ENCODE measurements around the gene PRCC. TPM values are rescaled to one million over a fixed set of nuclear protein-coding genes. Genes with fewer than 3 reads are reported as not detected.

The PRCC gene
- total and polyA plus RNA-seq, 2 of the 13 experiments (the other 11 are each of a cell fraction or from before 2014, with no cell fraction given), result 24.2 to 40.5 TPM

- TF ChIP-seq, protein P1, sequence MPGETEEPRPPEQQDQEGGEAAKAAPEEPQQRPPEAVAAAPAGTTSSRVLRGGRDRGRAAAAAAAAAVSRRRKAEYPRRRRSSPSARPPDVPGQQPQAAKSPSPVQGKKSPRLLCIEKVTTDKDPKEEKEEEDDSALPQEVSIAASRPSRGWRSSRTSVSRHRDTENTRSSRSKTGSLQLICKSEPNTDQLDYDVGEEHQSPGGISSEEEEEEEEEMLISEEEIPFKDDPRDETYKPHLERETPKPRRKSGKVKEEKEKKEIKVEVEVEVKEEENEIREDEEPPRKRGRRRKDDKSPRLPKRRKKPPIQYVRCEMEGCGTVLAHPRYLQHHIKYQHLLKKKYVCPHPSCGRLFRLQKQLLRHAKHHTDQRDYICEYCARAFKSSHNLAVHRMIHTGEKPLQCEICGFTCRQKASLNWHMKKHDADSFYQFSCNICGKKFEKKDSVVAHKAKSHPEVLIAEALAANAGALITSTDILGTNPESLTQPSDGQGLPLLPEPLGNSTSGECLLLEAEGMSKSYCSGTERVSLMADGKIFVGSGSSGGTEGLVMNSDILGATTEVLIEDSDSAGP (CRISPR knock-in tag; IDR thresholded peaks at IDR 0.05; ENCODE audit: borderline replicate concordance), result no peak
- TF ChIP-seq ZNF75D (CRISPR knock-in tag; IDR thresholded peaks at IDR 0.05; ENCODE audit: borderline replicate concordance) (no peak), ZFP41 (CRISPR knock-in tag; IDR thresholded peaks at IDR 0.05; ENCODE audit: borderline replicate concordance) (no peak), TGIF2 (CRISPR knock-in tag; IDR thresholded peaks at IDR 0.05) (no peak), AHR (CRISPR knock-in tag; IDR thresholded peaks at IDR 0.05) (no peak), NR3C1 (CRISPR knock-in tag; IDR thresholded peaks at IDR 0.05) (no peak), ZNF430 (CRISPR knock-in tag; IDR thresholded peaks at IDR 0.05) (no peak), ELK4 (CRISPR knock-in tag; IDR thresholded peaks at IDR 0.05; ENCODE audit: borderline replicate concordance) (no peak), ARHGAP35 (CRISPR knock-in tag; IDR thresholded peaks at IDR 0.05; ENCODE audit: borderline replicate concordance) (no peak), ZNF780A (CRISPR knock-in tag; IDR thresholded peaks at IDR 0.05) (no peak), SP140L (CRISPR knock-in tag; IDR thresholded peaks at IDR 0.05; ENCODE audit: borderline replicate concordance) (no peak), ZFP37 (CRISPR knock-in tag; IDR thresholded peaks at IDR 0.05; ENCODE audit: borderline replicate concordance) (no peak), RARG (CRISPR knock-in tag; IDR thresholded peaks at IDR 0.05; ENCODE audit: low read depth) (no peak), YEATS4 (CRISPR knock-in tag; IDR thresholded peaks at IDR 0.05; ENCODE audit: borderline replicate concordance) (no peak), PHB2 (IDR thresholded peaks at IDR 0.05; ENCODE audit: partially characterized antibody) (no peak), ZNF562 (CRISPR knock-in tag; IDR thresholded peaks at IDR 0.05; ENCODE audit: borderline replicate concordance) (no peak), SP5 (CRISPR knock-in tag; IDR thresholded peaks at IDR 0.05; ENCODE audit: borderline replicate concordance, low read depth) (no peak), FOXC1 (CRISPR knock-in tag; IDR thresholded peaks at IDR 0.05; ENCODE audit: borderline replicate concordance) (no peak), HNF4A (CRISPR knock-in tag; IDR thresholded peaks at IDR 0.05) (peak; percentile 73), ZNF451 (CRISPR knock-in tag; IDR thresholded peaks at IDR 0.05) (no peak), MEF2D (CRISPR knock-in tag; IDR thresholded peaks at IDR 0.05) (no peak), SOX6 (IDR thresholded peaks at IDR 0.05) (no peak), SOX6 (CRISPR knock-in tag; IDR thresholded peaks at IDR 0.05) (peak; percentile 98), MZF1 (CRISPR knock-in tag; IDR thresholded peaks at IDR 0.05; ENCODE audit: borderline replicate concordance) (no peak), ATF4 (CRISPR knock-in tag; IDR thresholded peaks at IDR 0.05) (no peak), HMGA1 (CRISPR knock-in tag; conservative IDR thresholded peaks at IDR 0.05) (no peak), ZSCAN20 (CRISPR knock-in tag; IDR thresholded peaks at IDR 0.05; ENCODE audit: borderline replicate concordance) (no peak)
- TF ChIP-seq, protein P2, sequence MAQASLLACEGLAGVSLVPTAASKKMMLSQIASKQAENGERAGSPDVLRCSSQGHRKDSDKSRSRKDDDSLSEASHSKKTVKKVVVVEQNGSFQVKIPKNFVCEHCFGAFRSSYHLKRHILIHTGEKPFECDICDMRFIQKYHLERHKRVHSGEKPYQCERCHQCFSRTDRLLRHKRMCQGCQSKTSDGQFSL (CRISPR knock-in tag; IDR thresholded peaks at IDR 0.05), result peak; percentile 35; the same call in 1 of the 2 replicates
Observed at GRCh38 chr1:156795787-156796186, 28.5 kb downstream of the PRCC start (continued).
